CD4-positive, alpha-beta memory T cell (primary cell): ENCODE data around the gene RAMP1. TPM values are rescaled to one million over a fixed set of nuclear protein-coding genes. Genes with fewer than 3 reads are reported as not detected.
A peak's percentile ranks its signal among the peaks of the same experiment; 100 is the strongest.

ENCODE experiments used
- CTCF ChIA-PET: fragments of 350-600 bp; sonication (Branson Sonifier 250); formaldehyde crosslinking; loops from one replicate; lab custom pipeline; 2021; ENCODE audit warnings: inconsistent platforms; ENCODE audit not compliant: partially characterized antibody; lab: Charles Lee
- POLR2A ChIA-PET: fragments of 350-600 bp; sonication (Branson Sonifier 250); formaldehyde crosslinking; loops from one replicate; lab custom pipeline; 2021; ENCODE audit not compliant: partially characterized antibody; lab: Charles Lee
- DNase-seq, 5 donors: peaks; one replicate each; pipeline versions ENCODE4 v3.0.0 to v3.0.0-alpha.2; 2020 to 2022; ENCODE audit warnings: mixed read lengths in 1 of 5
- H3K27ac ChIP-seq: one replicate; pipeline ENCODE4 v1.7.0; 2013; ENCODE audit warnings: low read depth, low read length
- H3K27me3 ChIP-seq: 2 replicates; pipeline ENCODE4 v1.7.0; 2013; ENCODE audit warnings: mild to moderate bottlenecking, low read length, moderate library complexity; ENCODE audit not compliant: insufficient read depth
- H3K36me3 ChIP-seq: 2 replicates; pipeline ENCODE4 v1.7.0; 2013; ENCODE audit warnings: mild to moderate bottlenecking, low read length, moderate library complexity; ENCODE audit not compliant: insufficient read depth
- H3K4me1 ChIP-seq: 2 replicates; pipeline ENCODE4 v1.7.0; 2013; ENCODE audit warnings: mild to moderate bottlenecking, low read length, moderate library complexity; ENCODE audit not compliant: insufficient read depth
- H3K4me3 ChIP-seq, 2 donors: one replicate each; pipeline ENCODE4 v1.7.0; 2013; ENCODE audit warnings: low read length in 2 of 2, mild to moderate bottlenecking in 1 of 2
- H3K9me3 ChIP-seq, 2 donors: one replicate each; pipeline ENCODE4 v1.7.0; 2013; ENCODE audit warnings: low read length in 2 of 2, control low read depth in 1 of 2; ENCODE audit not compliant: control insufficient read depth in 1 of 2
- H3K27ac Mint-ChIP-seq, 7 donors: one replicate each; pipeline ENCODE4 v1.8.0; 2020 to 2021; ENCODE audit warnings: mixed read lengths in 7 of 7, mild to moderate bottlenecking in 6 of 7, inconsistent platforms in 3 of 7, moderate library complexity in 3 of 7
- H3K27me3 Mint-ChIP-seq, 2 donors: one replicate each; pipeline ENCODE4 v1.8.0; 2020 to 2021; ENCODE audit warnings: mixed read lengths in 2 of 2
- H3K36me3 Mint-ChIP-seq, 2 donors: one replicate each; pipeline ENCODE4 v1.8.0; 2020 to 2021; ENCODE audit warnings: mixed read lengths in 2 of 2, inconsistent platforms in 1 of 2, mild to moderate bottlenecking in 1 of 2
- H3K4me1 Mint-ChIP-seq, 4 donors: one replicate each; pipeline ENCODE4 v1.8.0; 2020 to 2021; ENCODE audit warnings: mixed read lengths in 4 of 4, mild to moderate bottlenecking in 1 of 4
- H3K4me3 Mint-ChIP-seq, 8 donors: one replicate each; pipeline ENCODE4 v1.8.0; 2020 to 2021; ENCODE audit warnings: mixed read lengths in 8 of 8, mild to moderate bottlenecking in 7 of 8, moderate library complexity in 6 of 8, inconsistent platforms in 3 of 8
- H3K9me3 Mint-ChIP-seq, 8 donors: one replicate each; pipeline ENCODE4 v1.8.0; 2020 to 2021; ENCODE audit warnings: mixed read lengths in 8 of 8, mild to moderate bottlenecking in 5 of 8, inconsistent platforms in 3 of 8, moderate library complexity in 1 of 8
- intact Hi-C: fragments of 100-400 bp; cut with micrococcal nuclease; formaldehyde crosslinking; loops from one replicate; pipeline ENCODE4 v1.15.1; 2023
- polyA plus RNA-seq, 2 donors: library from polyadenylated mRNA; unstranded; fragments of 300-500 nt; fragmentation: Illumina TruSeq; gene quantifications; one replicate each; pipeline ENCODE4 v1.2.3, GENCODE V29; 2021
- total RNA-seq, 2 experiments: library from RNA; stranded (reverse); gene quantifications; one replicate each; pipeline ENCODE4 v1.2.3, GENCODE V29; 2021

RAMP1 gene
- total and polyA plus RNA-seq, 4 experiments from 2014 or later = 1.3 to 10.8 TPM; not detected in 2

- POLR2A ChIA-PET = no interaction called here
- Mint-ChIP-seq H3K27ac (peak overlapping the region in 1 of 7 donors; percentile 42), H3K27me3 (no peaks in the 10 kb centered on the region), H3K4me3 (peak overlapping the region in 1 of 8 donors; percentile 3), H3K36me3 (no peaks in the 10 kb centered on the region), H3K9me3 (peaks cover 0 to 2% (median 0%) of the 10 kb centered on the region in 8 donors), H3K4me1 (peaks cover 7 to 17% (median 12%) of the 10 kb centered on the region in 4 donors)
- CTCF ChIA-PET = interaction anchor here (0.8 kb wide), 1 partner anchor 27 kb away, joined by 4 read pairs; no protein-coding TSS in a partner anchor
- no peak overlapping the region for H3K4me3 ChIP-seq
- no peaks in the 10 kb centered on the region for H3K36me3 ChIP-seq
- H3K4me1 ChIP-seq = peaks cover 8% of the 10 kb centered on the region
- H3K27me3 ChIP-seq = no peaks in the 10 kb centered on the region
- no peak overlapping the region for H3K27ac ChIP-seq
- H3K9me3 ChIP-seq = no peaks in the 10 kb centered on the region
- DNase-seq = no peak
- intact Hi-C loops = no loop called here
These were observed 61.2 kb downstream of the RAMP1 start for GRCh38 chr2:237920673-237921072.

GRCh38 chr2:237921967-237922492 is 62.6 kb downstream of the RAMP1 start:
- Mint-ChIP-seq H3K9me3 (no peaks in the 10 kb centered on the region), H3K4me1 (peaks cover 14 to 25% (median 18%) of the 10 kb centered on the region in 4 donors), H3K27ac (no peak overlapping the region), H3K4me3 (peak overlapping the region in 3 of 8 donors; percentile 15 to 56 (median 22)), H3K27me3 (no peaks in the 10 kb centered on the region), H3K36me3 (no peaks in the 10 kb centered on the region)
- no peak overlapping the region for H3K4me3 ChIP-seq
- no peaks in the 10 kb centered on the region for H3K27me3 ChIP-seq
- peaks cover 16% of the 10 kb centered on the region for H3K4me1 ChIP-seq
- H3K36me3 ChIP-seq = no peaks in the 10 kb centered on the region
- POLR2A ChIA-PET = interaction anchor here (0.9 to 1.4 kb wide), 2 partner anchors 20 to 44 kb away, joined by 3 to 4 read pairs; partner anchors contain the start of gene UBE2F
- no peak overlapping the region for H3K27ac ChIP-seq
- CTCF ChIA-PET = interaction anchor here (1.3 to 2.5 kb wide), 5 partner anchors 10 to 341 kb away, joined by 4 to 14 read pairs (median 5); no protein-coding TSS in a partner anchor
- H3K9me3 ChIP-seq = no peaks in the 10 kb centered on the region
- no peak for DNase-seq
- intact Hi-C loops = loop anchor here (2.0 kb wide), 1 partner anchor 45 kb away; the partner anchor contains the start of gene UBE2F

- H3K4me1 Mint-ChIP-seq = peaks cover 17 to 30% (median 21%) of the 10 kb centered on the region in 4 donors
- peaks cover 16% of the 10 kb centered on the region for H3K4me1 ChIP-seq
- ChIA-PET CTCF (interaction anchor here (0.6 to 2.5 kb wide), 19 partner anchors 9 to 344 kb away, joined by 3 to 16 read pairs (median 4); partner anchors contain the start of gene KLHL30), POLR2A (interaction anchor here (0.9 to 1.4 kb wide), 4 partner anchors 19 to 82 kb away, joined by 3 to 4 read pairs (median 4); partner anchors contain the start of gene UBE2F)
- intact Hi-C loops = loop anchor here (1.0 to 2.0 kb wide), 3 partner anchors 44 to 340 kb away; partner anchors contain the start of gene UBE2F
- DNase-seq = no peak
- H3K27me3 Mint-ChIP-seq = no peaks in the 10 kb centered on the region
- H3K9me3 Mint-ChIP-seq = no peaks in the 10 kb centered on the region
- peak overlapping the region in 7 of 8 donors; percentile 45 to 79 (median 63) for H3K4me3 Mint-ChIP-seq
- peak overlapping the region in 2 of 7 donors; percentile 2 to 29 for H3K27ac Mint-ChIP-seq
- H3K4me3 ChIP-seq = no peak overlapping the region
- H3K9me3 ChIP-seq = no peaks in the 10 kb centered on the region
- no peaks in the 10 kb centered on the region for H3K36me3 ChIP-seq
- H3K27ac ChIP-seq = no peak overlapping the region
- H3K27me3 ChIP-seq = no peaks in the 10 kb centered on the region
- H3K36me3 Mint-ChIP-seq = no peaks in the 10 kb centered on the region
These were observed 63.4 kb downstream of the RAMP1 start for GRCh38 chr2:237922641-237923361.

GRCh38 chr2:237923481-237924163 is 64.2 kb downstream of the RAMP1 start:
- no peaks in the 10 kb centered on the region for H3K36me3 Mint-ChIP-seq

GRCh38 chr2:237924164-237924534 is 64.7 kb downstream of the RAMP1 start:
- H3K4me3 ChIP-seq = no peak overlapping the region
- peaks cover 16 to 30% (median 22%) of the 10 kb centered on the region in 4 donors for H3K4me1 Mint-ChIP-seq
- H3K9me3 Mint-ChIP-seq = no peaks in the 10 kb centered on the region
- H3K4me1 ChIP-seq = peaks cover 16% of the 10 kb centered on the region
- no peak for DNase-seq
- H3K9me3 ChIP-seq = no peaks in the 10 kb centered on the region
- no peaks in the 10 kb centered on the region for H3K27me3 Mint-ChIP-seq
- peak overlapping the region in 2 of 7 donors; percentile 22 to 47 for H3K27ac Mint-ChIP-seq
- H3K36me3 ChIP-seq = no peaks in the 10 kb centered on the region
- no peaks in the 10 kb centered on the region for H3K36me3 Mint-ChIP-seq
- peak overlapping the region in 5 of 8 donors; percentile 62 to 83 (median 70) for H3K4me3 Mint-ChIP-seq
- no peaks in the 10 kb centered on the region for H3K27me3 ChIP-seq
- H3K27ac ChIP-seq = no peak overlapping the region
- ChIA-PET POLR2A (interaction anchor here (0.8 to 1.2 kb wide), 3 partner anchors 15 to 54 kb away, joined by 3 to 4 read pairs (median 3); no protein-coding TSS in a partner anchor), CTCF (interaction anchor here (0.7 to 2.5 kb wide), 11 partner anchors 12 to 341 kb away, joined by 3 to 16 read pairs (median 4); no protein-coding TSS in a partner anchor)
- intact Hi-C loops = no loop called here

More at GRCh38 chr2:237923481-237924163, 64.2 kb downstream of the RAMP1 start:
- POLR2A ChIA-PET = interaction anchor here (1.0 to 1.4 kb wide), 4 partner anchors 16 to 82 kb away, joined by 3 to 4 read pairs (median 4); no protein-coding TSS in a partner anchor
- no peaks in the 10 kb centered on the region for H3K9me3 Mint-ChIP-seq
- Histone ChIP-seq H3K36me3 (no peaks in the 10 kb centered on the region), H3K4me1 (peaks cover 16% of the 10 kb centered on the region), H3K4me3 (peak overlapping the region in 1 of 2 donors; percentile 35), H3K27me3 (no peaks in the 10 kb centered on the region), H3K9me3 (no peaks in the 10 kb centered on the region), H3K27ac (no peak overlapping the region)
- peak overlapping the region; percentile 57 to 83 (median 66) for H3K4me3 Mint-ChIP-seq
- peak overlapping the region in 4 of 7 donors; percentile 7 to 65 (median 58) for H3K27ac Mint-ChIP-seq
- H3K4me1 Mint-ChIP-seq = peaks cover 17 to 30% (median 22%) of the 10 kb centered on the region in 4 donors
- CTCF ChIA-PET = interaction anchor here (0.6 to 2.5 kb wide), 22 partner anchors 8 to 343 kb away, joined by 3 to 16 read pairs (median 4); partner anchors contain the start of gene KLHL30
- DNase-seq = peak; percentile 63 to 77 (median 75)
- no peaks in the 10 kb centered on the region for H3K27me3 Mint-ChIP-seq
- intact Hi-C loops = loop anchor here (1.0 to 2.0 kb wide), 3 partner anchors 43 to 340 kb away; partner anchors contain the start of gene UBE2F

GRCh38 chr2:237927135-237927534 is 67.7 kb downstream of the RAMP1 start:
- peaks cover 12 to 28% (median 18%) of the 10 kb centered on the region in 4 donors for H3K4me1 Mint-ChIP-seq
- intact Hi-C loops = no loop called here
- Histone ChIP-seq H3K4me1 (peaks cover 11% of the 10 kb centered on the region), H3K36me3 (no peaks in the 10 kb centered on the region), H3K9me3 (no peaks in the 10 kb centered on the region), H3K27ac (no peak overlapping the region), H3K27me3 (no peaks in the 10 kb centered on the region), H3K4me3 (no peak overlapping the region)
- CTCF ChIA-PET = interaction anchor here (1.0 to 1.2 kb wide), 2 partner anchors 18 to 76 kb away, joined by 3 read pairs; no protein-coding TSS in a partner anchor
- no peak overlapping the region for H3K4me3 Mint-ChIP-seq
- H3K9me3 Mint-ChIP-seq = peaks cover 0 to 6% (median 0%) of the 10 kb centered on the region in 8 donors
- POLR2A ChIA-PET = interaction anchor here (1.8 to 2.0 kb wide), 2 partner anchors 13 to 15 kb away, joined by 4 to 8 read pairs; no protein-coding TSS in a partner anchor
- H3K36me3 Mint-ChIP-seq = no peaks in the 10 kb centered on the region
- H3K27ac Mint-ChIP-seq = no peak overlapping the region
- DNase-seq = no peak
- H3K27me3 Mint-ChIP-seq = no peaks in the 10 kb centered on the region
